Right lobe of liver (tissue), 4 donors: Measurements from ENCODE around the gene GOPC.

ENCODE experiments used
- CTCF ChIP-seq, 4 donors: fragments of 200-600 bp in 3 of 4; fragments of 450-650 bp in 1 of 4; IDR thresholded peaks; one replicate each; pipeline versions ENCODE4 v1.5.1 to v1.8.0; 2016 to 2022; ENCODE audit warnings: antibody characterized with exemption in 4 of 4, mild to moderate bottlenecking in 2 of 4
- POLR2A ChIP-seq: fragments of 450-650 bp; IDR thresholded peaks from one replicate; pipeline ENCODE4 v1.6.1; 2017; ENCODE audit warnings: antibody characterized with exemption, mild to moderate bottlenecking
- donor health status: DM: no; HTN: no; CAD: no.
- donor health status: DM: no; HTN: no; CAD: no.
- donor health status: DM: no; HTN: yes; CAD: no.

- TF ChIP-seq CTCF (IDR thresholded peaks at IDR 0.05) = no peak
- no peak for TF ChIP-seq POLR2A
Measured at GRCh38 chr6:117597755-117598154, 4.6 kb downstream of the GOPC start.
